IMR-90 (cell line): ENCODE results near the gene LMAN2L. TPM values are rescaled to one million over a fixed set of nuclear protein-coding genes. Genes with fewer than 3 reads are reported as not detected.

Experiments
- ATAC-seq: fragments of 200-7000 bp; cut with Tn5 transposase; 2 replicates; pipeline ENCODE4 v1.9.1; 2020; ENCODE audit warnings: low read depth, mild to moderate bottlenecking, moderate library complexity
- BruUV-seq: library from RNA; stranded (reverse); fragments of 400-500 nt; replicated peaks from 2 replicates; lab custom pipeline; 2021; lab: Mats Ljungman, UMichigan
- CTCF ChIA-PET: fragments of 300-600 bp; formaldehyde crosslinking; extraction: SDS; loops from one replicate; lab custom pipeline; 2021; ENCODE audit warnings: antibody characterized with exemption; lab: Yijun Ruan, JAX
- POLR2A ChIA-PET: fragments of 300-600 bp; sonication (Branson Sonifier 250); formaldehyde crosslinking; loops from one replicate; lab custom pipeline; 2022; ENCODE audit warnings: antibody characterized with exemption; ENCODE audit not compliant: unreplicated experiment; lab: Charles Lee
- DNase-seq: peaks from one replicate; pipeline ENCODE4 v3.0.0; 2013
- H2AFZ ChIP-seq: replicated peaks from 2 replicates; pipeline ENCODE3; 2013; ENCODE audit warnings: low read length, mild to moderate bottlenecking; ENCODE audit not compliant: poor library complexity
- H2AK5ac ChIP-seq: 2 replicates; pipeline ENCODE4 v1.6.1; 2013; ENCODE audit warnings: low read depth, low read length, inconsistent platforms
- H2AK9ac ChIP-seq: replicated peaks from 2 replicates; pipeline ENCODE3; 2013; ENCODE audit warnings: mild to moderate bottlenecking, low read depth, low read length, moderate library complexity; ENCODE audit not compliant: poor library complexity
- H2BK120ac ChIP-seq: 2 replicates; pipeline ENCODE4 v1.6.1; 2013; ENCODE audit warnings: low read depth, low read length, inconsistent platforms
- H2BK15ac ChIP-seq: 3 replicates; pipeline ENCODE4 v1.6.1; 2013; ENCODE audit warnings: low read depth, low read length, inconsistent platforms
- H2BK20ac ChIP-seq: 2 replicates; pipeline ENCODE4 v1.6.1; 2013; ENCODE audit warnings: low read depth, mild to moderate bottlenecking, inconsistent platforms, low read length, moderate library complexity
- H2BK5ac ChIP-seq: 2 replicates; pipeline ENCODE4 v1.6.1; 2013; ENCODE audit warnings: mild to moderate bottlenecking, low read depth, low read length, inconsistent platforms; ENCODE audit not compliant: poor library complexity, severe bottlenecking
- H3K14ac ChIP-seq: replicated peaks from 2 replicates; pipeline ENCODE4 v1.6.1; 2013; ENCODE audit warnings: low read depth, low read length, inconsistent platforms
- H3K18ac ChIP-seq: 2 replicates; pipeline ENCODE4 v1.6.1; 2013; ENCODE audit warnings: low read depth, low read length, control low read depth
- H3K23ac ChIP-seq: 2 replicates; pipeline ENCODE4 v1.6.1; 2013; ENCODE audit warnings: low read depth, low read length, inconsistent platforms
- H3K27ac ChIP-seq: 2 replicates; pipeline ENCODE4 v1.5.1; 2013; ENCODE audit warnings: mild to moderate bottlenecking, control low read depth, low read length; ENCODE audit not compliant: insufficient read depth
- H3K27me3 ChIP-seq: 2 replicates; pipeline ENCODE4 v1.6.1; 2013; ENCODE audit warnings: low read length; ENCODE audit not compliant: control insufficient read depth, insufficient read depth
- H3K36me3 ChIP-seq: 2 replicates; pipeline ENCODE4 v1.6.1; 2013; ENCODE audit warnings: low read length, mixed read lengths; ENCODE audit not compliant: control insufficient read depth, insufficient read depth
- H3K4ac ChIP-seq: 2 replicates; pipeline ENCODE4 v1.6.1; 2013; ENCODE audit warnings: low read depth, low read length, inconsistent platforms
- H3K4me1 ChIP-seq: 2 replicates; pipeline ENCODE4 v1.6.1; 2013; ENCODE audit warnings: low read length, mixed read lengths; ENCODE audit not compliant: control insufficient read depth, insufficient read depth
- H3K4me2 ChIP-seq: 2 replicates; pipeline ENCODE4 v1.6.1; 2013; ENCODE audit warnings: low read depth, mild to moderate bottlenecking, control low read depth, low read length, moderate library complexity
- H3K4me3 ChIP-seq: 2 replicates; pipeline ENCODE4 v1.5.1; 2013; ENCODE audit warnings: low read depth, mild to moderate bottlenecking, control low read depth, low read length, moderate library complexity; ENCODE audit not compliant: insufficient read depth
- H3K56ac ChIP-seq: 2 replicates; pipeline ENCODE4 v1.6.1; 2013; ENCODE audit warnings: low read length, inconsistent platforms; ENCODE audit not compliant: insufficient read depth; ENCODE audit errors: extremely low read depth
- H3K79me1 ChIP-seq, 2 experiments: 2 replicates each; pipeline ENCODE4 v1.6.1; 2013; ENCODE audit warnings: low read length in 2 of 2, inconsistent platforms in 1 of 2, low read depth in 1 of 2
- H3K9ac ChIP-seq: 2 replicates; pipeline ENCODE4 v1.6.1; 2013; ENCODE audit warnings: low read depth, low read length, control low read depth
- H3K9me1 ChIP-seq: 2 replicates; pipeline ENCODE4 v1.6.1; 2013; ENCODE audit warnings: low read length, inconsistent platforms; ENCODE audit not compliant: insufficient read depth
- H3K9me3 ChIP-seq: 2 replicates; pipeline ENCODE4 v1.6.1; 2013; ENCODE audit warnings: low read length; ENCODE audit not compliant: control insufficient read depth, insufficient read depth
- H4K20me1 ChIP-seq: 2 replicates; pipeline ENCODE4 v1.6.1; 2013; ENCODE audit warnings: low read length, inconsistent platforms; ENCODE audit not compliant: insufficient read depth
- H4K5ac ChIP-seq: 2 replicates; pipeline ENCODE4 v1.6.1; 2013; ENCODE audit warnings: mild to moderate bottlenecking, low read depth, low read length, control low read depth
- H4K8ac ChIP-seq, 2 experiments: 2 replicates each; pipeline ENCODE4 v1.6.1; 2013; ENCODE audit warnings: low read depth in 2 of 2, low read length in 2 of 2, control low read depth in 1 of 2, inconsistent platforms in 1 of 2
- H4K91ac ChIP-seq: 2 replicates; pipeline ENCODE4 v1.6.1; 2013; ENCODE audit warnings: low read depth, low read length, inconsistent platforms; ENCODE audit not compliant: insufficient read depth
- BHLHE40 ChIP-seq: fragments of 150-350 bp; IDR thresholded peaks from 2 replicates; pipeline ENCODE4 v1.6.1; 2016; ENCODE audit warnings: mild to moderate bottlenecking, low read depth, low read length
- RAD21 ChIP-seq: IDR thresholded peaks from 2 replicates; pipeline ENCODE4 v1.6.1; 2012; ENCODE audit warnings: low read length, improper control_type of control experiment
- RFX5 ChIP-seq: IDR thresholded peaks from 2 replicates; pipeline ENCODE4 v1.8.0; 2012; ENCODE audit warnings: low read depth, mild to moderate bottlenecking, low read length, moderate library complexity
- SMC3 ChIP-seq: fragments of 150-350 bp; IDR thresholded peaks from 2 replicates; pipeline ENCODE4 v1.6.1; 2016; ENCODE audit warnings: low read depth, mild to moderate bottlenecking, antibody characterized with exemption, low read length, moderate library complexity
- WGBS, 2 experiments: methylation state at CpG; one replicate each; pipeline versions ENCODE4 v1.1.5 to v1.1.7; 2013; ENCODE audit warnings: missing lambda C conversion rate in 2 of 2; ENCODE audit not compliant: insufficient read length in 1 of 2; ENCODE audit errors: extremely low coverage in 2 of 2; 5-methylcytosine and 5-hydroxymethylcytosine counted together
- dilution Hi-C: fragments of 300-500 bp; cut with HindIII; formaldehyde crosslinking; loops from one replicate; pipeline ENCODE4 v1.14.3; 2018; ENCODE audit warnings: low sequenced_read_pairs; ENCODE audit not compliant: unreplicated experiment
- in situ Hi-C: fragments of 300-500 bp; cut with MboI; formaldehyde crosslinking; loops from 3 replicates; pipeline ENCODE4 v1.14.3; 2019; ENCODE audit warnings: low sequenced_read_pairs, inconsistent platforms, mixed read lengths
- intact Hi-C: fragments of 100-400 bp; cut with micrococcal nuclease; formaldehyde crosslinking; loops from 2 replicates; pipeline ENCODE4 v1.10.0; 2022
- polyA plus RNA-seq, 3 experiments: library from polyadenylated mRNA; depleted of rRNA; stranded (reverse); fragments of >200 nt; gene quantifications; 2 replicates each; pipeline ENCODE4 v1.2.3, GENCODE V29; 2012; ENCODE audit warnings: low replicate concordance in 1 of 3
- total RNA-seq: library from RNA; depleted of rRNA; stranded (reverse); fragments of >200 nt; gene quantifications from 2 replicates; pipeline ENCODE4 v1.2.3, GENCODE V29; 2012
- TF ChIP-seq, protein P1 (sequence below): conservative IDR thresholded peaks from 2 replicates; pipeline ENCODE4 v1.5.1; 2012; ENCODE audit warnings: mild to moderate bottlenecking, low read depth, low read length, improper control_type of control experiment

Gene LMAN2L
- total and polyA plus RNA-seq, 2 of the 4 experiments (the other 2 are of a cell fraction) = 22.5 to 22.9 TPM

DNA sequence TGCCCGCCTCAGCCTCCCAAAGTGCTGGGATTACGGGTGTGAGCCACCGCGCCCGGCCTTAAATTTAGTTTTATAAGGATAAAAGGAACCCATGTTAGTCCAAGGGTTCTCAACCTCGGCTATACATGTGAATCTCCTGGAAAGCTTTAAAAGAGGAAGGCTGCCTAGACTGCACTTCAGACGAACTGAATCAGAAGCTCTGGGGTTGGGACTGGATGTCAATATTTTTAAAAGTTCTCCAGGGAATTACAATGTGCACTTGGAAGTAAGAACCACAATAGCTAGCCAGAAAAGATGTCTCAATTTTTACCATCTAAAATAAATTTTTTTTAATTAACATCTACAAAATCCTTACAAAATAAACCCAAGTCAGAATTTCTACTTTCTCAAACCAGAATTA is 10.1 kb downstream of the LMAN2L start:
- no peaks in the 10 kb centered on the region for H3K9me1 ChIP-seq

More for the DNA sequence above, 10.1 kb downstream of the LMAN2L start:
- H2AFZ ChIP-seq = no peak overlapping the region
- 80% methylated on average over 1 of the region's 7 CpGs; no CpG with 5 or more reads in 1 of the 2 experiments for WGBS, 2 experiments
- H4K5ac ChIP-seq = no peak overlapping the region
- no peak overlapping the region for H3K4ac ChIP-seq
- H2BK5ac ChIP-seq = no peak overlapping the region
- no peak overlapping the region for H4K91ac ChIP-seq
- H3K9me3 ChIP-seq = no peaks in the 10 kb centered on the region
- H2BK15ac ChIP-seq = no peak overlapping the region
- no peaks in the 10 kb centered on the region for H4K20me1 ChIP-seq
- DNase-seq (no peak), ATAC-seq (no peak)
- no peak overlapping the region for H2AK9ac ChIP-seq
- BruUV-seq = no TSS peak
- H3K18ac ChIP-seq = no peak overlapping the region
- H3K4me1 ChIP-seq = no peaks in the 10 kb centered on the region; the same call in 1 of the 2 replicates
- no peak overlapping the region for H3K9ac ChIP-seq
- no peak overlapping the region for H3K23ac ChIP-seq
- H2AK5ac ChIP-seq = no peak overlapping the region
- POLR2A ChIA-PET = no interaction called here
- peaks cover under 1 to 5% of the 10 kb centered on the region in 2 experiments; a peak in 1 of 4 replicates for H3K79me1 ChIP-seq
- TF ChIP-seq RFX5 = no peak
- no peak for TF ChIP-seq RAD21
- no peak for TF ChIP-seq SMC3
- TF ChIP-seq, protein P1, sequence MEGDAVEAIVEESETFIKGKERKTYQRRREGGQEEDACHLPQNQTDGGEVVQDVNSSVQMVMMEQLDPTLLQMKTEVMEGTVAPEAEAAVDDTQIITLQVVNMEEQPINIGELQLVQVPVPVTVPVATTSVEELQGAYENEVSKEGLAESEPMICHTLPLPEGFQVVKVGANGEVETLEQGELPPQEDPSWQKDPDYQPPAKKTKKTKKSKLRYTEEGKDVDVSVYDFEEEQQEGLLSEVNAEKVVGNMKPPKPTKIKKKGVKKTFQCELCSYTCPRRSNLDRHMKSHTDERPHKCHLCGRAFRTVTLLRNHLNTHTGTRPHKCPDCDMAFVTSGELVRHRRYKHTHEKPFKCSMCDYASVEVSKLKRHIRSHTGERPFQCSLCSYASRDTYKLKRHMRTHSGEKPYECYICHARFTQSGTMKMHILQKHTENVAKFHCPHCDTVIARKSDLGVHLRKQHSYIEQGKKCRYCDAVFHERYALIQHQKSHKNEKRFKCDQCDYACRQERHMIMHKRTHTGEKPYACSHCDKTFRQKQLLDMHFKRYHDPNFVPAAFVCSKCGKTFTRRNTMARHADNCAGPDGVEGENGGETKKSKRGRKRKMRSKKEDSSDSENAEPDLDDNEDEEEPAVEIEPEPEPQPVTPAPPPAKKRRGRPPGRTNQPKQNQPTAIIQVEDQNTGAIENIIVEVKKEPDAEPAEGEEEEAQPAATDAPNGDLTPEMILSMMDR = no peak
- no peak for TF ChIP-seq BHLHE40
- H2BK120ac ChIP-seq = no peak overlapping the region
- dilution Hi-C loops = no loop called here
- in situ Hi-C loops = no loop called here
- no peak overlapping the region for H3K4me3 ChIP-seq
- no peak overlapping the region for H3K56ac ChIP-seq
- no peaks in the 10 kb centered on the region for H3K27me3 ChIP-seq
- H3K36me3 ChIP-seq = peaks cover 43% of the 10 kb centered on the region
- intact Hi-C loops = no loop called here
- H3K4me2 ChIP-seq = no peak overlapping the region
- no peak overlapping the region for H3K27ac ChIP-seq
- CTCF ChIA-PET = no interaction called here
- no peak overlapping the region for H4K8ac ChIP-seq
- H2BK20ac ChIP-seq = no peak overlapping the region
- H3K14ac ChIP-seq = no peak overlapping the region
